ENCODE measurements around the gene FOXN3. TPM values are rescaled to one million over a fixed set of nuclear protein-coding genes. Genes with fewer than 3 reads are reported as not detected.

Gene FOXN3
- total RNA-seq, 2 donors from 2014 or later = 46.8 to 72.6 TPM

DNA sequence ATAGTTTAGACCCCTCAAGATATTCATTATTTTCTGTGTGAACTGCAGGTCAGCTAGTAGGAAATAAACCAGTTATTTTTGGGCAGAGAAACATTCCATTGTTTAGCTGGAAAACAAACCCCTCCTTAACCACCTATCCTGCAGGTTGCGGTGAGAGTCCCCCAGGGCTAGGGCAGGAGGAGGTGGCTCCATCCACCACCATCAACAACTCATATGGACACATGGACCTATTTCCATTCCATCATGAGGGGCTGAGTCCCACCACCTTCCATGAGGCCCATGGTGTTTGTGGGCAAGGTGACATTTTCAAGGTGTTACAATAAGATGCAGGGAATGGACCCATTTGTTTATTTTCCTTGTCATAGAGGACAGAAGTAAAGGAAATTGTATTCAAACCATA is 160.1 kb downstream of the FOXN3 start:
- TF ChIP-seq, protein P1, sequence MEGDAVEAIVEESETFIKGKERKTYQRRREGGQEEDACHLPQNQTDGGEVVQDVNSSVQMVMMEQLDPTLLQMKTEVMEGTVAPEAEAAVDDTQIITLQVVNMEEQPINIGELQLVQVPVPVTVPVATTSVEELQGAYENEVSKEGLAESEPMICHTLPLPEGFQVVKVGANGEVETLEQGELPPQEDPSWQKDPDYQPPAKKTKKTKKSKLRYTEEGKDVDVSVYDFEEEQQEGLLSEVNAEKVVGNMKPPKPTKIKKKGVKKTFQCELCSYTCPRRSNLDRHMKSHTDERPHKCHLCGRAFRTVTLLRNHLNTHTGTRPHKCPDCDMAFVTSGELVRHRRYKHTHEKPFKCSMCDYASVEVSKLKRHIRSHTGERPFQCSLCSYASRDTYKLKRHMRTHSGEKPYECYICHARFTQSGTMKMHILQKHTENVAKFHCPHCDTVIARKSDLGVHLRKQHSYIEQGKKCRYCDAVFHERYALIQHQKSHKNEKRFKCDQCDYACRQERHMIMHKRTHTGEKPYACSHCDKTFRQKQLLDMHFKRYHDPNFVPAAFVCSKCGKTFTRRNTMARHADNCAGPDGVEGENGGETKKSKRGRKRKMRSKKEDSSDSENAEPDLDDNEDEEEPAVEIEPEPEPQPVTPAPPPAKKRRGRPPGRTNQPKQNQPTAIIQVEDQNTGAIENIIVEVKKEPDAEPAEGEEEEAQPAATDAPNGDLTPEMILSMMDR (IDR thresholded peaks at IDR 0.05) = no peak
- no peaks in the 10 kb centered on the region for H3K9me3 ChIP-seq
- intact Hi-C loops (cut with DNase I) = no loop called here

DNA sequence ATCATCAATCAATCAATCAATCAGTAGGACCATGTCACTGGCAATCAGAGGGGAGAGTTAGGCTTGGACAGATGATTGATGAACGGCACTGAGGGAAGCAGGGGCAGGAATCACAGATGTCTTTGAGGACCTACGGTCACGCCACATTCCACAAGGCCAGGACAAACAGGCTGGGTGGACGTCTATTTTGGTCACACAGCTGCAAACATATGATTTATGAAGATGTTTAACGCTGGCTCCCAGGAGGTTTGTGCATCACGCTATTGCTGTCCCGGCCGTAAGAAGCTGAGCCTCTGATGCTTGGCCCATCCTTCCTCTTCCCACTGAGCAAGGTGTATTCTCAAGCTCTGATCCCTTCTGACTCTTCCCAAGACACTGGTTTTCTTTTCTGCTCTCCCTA is 160.8 kb downstream of the FOXN3 start:
- Histone ChIP-seq H3K36me3 (no peaks in the 10 kb centered on the region), H3K9me3 (no peaks in the 10 kb centered on the region)
- intact Hi-C loops (cut with DNase I) = no loop called here

More for the DNA sequence above, 160.1 kb downstream of the FOXN3 start:
- Histone ChIP-seq H3K4me3 (no peak overlapping the region), H3K27me3 (no peaks in the 10 kb centered on the region), H3K27ac (no peak overlapping the region), H3K36me3 (no peaks in the 10 kb centered on the region), H3K4me1 (no peaks in the 10 kb centered on the region), H3K9ac (ENCODE audit: low read depth in 2 of 2, low read length in 2 of 2) (no peak overlapping the region)
- DNase-seq = no peak

DNA sequence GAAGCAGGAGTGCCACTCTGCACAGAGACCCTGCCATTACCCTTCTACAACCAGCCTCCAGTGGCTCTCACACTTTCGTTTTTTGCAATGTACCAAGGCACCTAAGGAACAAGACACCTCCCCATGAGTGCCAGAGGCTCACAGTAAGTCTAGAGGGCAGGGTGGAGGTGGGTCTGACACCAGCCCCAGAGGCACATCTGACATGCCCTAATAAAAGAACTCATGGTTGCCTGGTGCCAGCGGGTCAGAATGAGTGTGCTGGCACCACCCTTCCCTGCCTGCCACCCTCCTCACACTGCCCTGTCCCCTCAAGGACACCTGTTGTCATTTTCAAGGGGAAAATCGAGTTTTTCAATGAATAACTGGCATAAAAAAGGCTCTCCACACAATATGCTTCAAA is 161.2 kb downstream of the FOXN3 start:
- H3K9me3 ChIP-seq = no peaks in the 10 kb centered on the region
- no peaks in the 10 kb centered on the region for H3K27me3 ChIP-seq
- H3K27ac ChIP-seq = no peak overlapping the region
- no peak overlapping the region for H3K9ac ChIP-seq (ENCODE audit: low read depth in 2 of 2, low read length in 2 of 2)
- TF ChIP-seq, protein P1 (IDR thresholded peaks at IDR 0.05) = no peak
- intact Hi-C loops (cut with DNase I) = no loop called here
- no peaks in the 10 kb centered on the region for H3K36me3 ChIP-seq
- no peak for DNase-seq
- H3K4me3 ChIP-seq = no peak overlapping the region
- H3K4me1 ChIP-seq = no peaks in the 10 kb centered on the region

More for the DNA sequence above, 160.8 kb downstream of the FOXN3 start:
- TF ChIP-seq, protein P1 (IDR thresholded peaks at IDR 0.05) = no peak
- DNase-seq = no peak
- no peak overlapping the region for H3K27ac ChIP-seq
- H3K4me1 ChIP-seq = no peaks in the 10 kb centered on the region
- no peak overlapping the region for H3K9ac ChIP-seq (ENCODE audit: low read depth in 2 of 2, low read length in 2 of 2)
- no peak overlapping the region for H3K4me3 ChIP-seq
- no peaks in the 10 kb centered on the region for H3K27me3 ChIP-seq

DNA sequence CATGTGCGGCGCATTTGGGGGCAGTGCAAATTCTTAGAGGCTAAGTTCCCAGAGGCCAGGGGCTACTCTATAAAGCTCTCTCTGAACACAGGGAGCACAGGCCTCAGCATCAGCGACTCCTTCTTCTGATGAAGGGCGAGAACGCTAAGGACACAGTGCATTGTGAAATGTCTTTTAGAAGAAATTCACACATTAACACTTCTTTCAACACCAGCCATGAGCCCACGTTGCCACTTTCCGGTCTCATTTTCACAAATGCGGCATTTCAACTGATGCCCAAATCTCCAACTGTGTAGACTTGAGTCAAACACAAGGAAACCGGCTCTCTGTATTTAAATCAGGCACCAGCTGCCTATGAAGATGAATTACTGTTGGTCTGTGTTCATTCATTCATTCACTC is 162.0 kb downstream of the FOXN3 start:
- Histone ChIP-seq H3K4me1 (no peaks in the 10 kb centered on the region), H3K9me3 (no peaks in the 10 kb centered on the region), H3K36me3 (no peaks in the 10 kb centered on the region), H3K4me3 (no peak overlapping the region), H3K27me3 (no peaks in the 10 kb centered on the region), H3K9ac (ENCODE audit: low read depth in 2 of 2, low read length in 2 of 2) (no peak overlapping the region), H3K27ac (no peak overlapping the region)
- intact Hi-C loops (cut with DNase I) = no loop called here
- no peak for DNase-seq
- TF ChIP-seq, protein P1 (IDR thresholded peaks at IDR 0.05) = no peak

DNA sequence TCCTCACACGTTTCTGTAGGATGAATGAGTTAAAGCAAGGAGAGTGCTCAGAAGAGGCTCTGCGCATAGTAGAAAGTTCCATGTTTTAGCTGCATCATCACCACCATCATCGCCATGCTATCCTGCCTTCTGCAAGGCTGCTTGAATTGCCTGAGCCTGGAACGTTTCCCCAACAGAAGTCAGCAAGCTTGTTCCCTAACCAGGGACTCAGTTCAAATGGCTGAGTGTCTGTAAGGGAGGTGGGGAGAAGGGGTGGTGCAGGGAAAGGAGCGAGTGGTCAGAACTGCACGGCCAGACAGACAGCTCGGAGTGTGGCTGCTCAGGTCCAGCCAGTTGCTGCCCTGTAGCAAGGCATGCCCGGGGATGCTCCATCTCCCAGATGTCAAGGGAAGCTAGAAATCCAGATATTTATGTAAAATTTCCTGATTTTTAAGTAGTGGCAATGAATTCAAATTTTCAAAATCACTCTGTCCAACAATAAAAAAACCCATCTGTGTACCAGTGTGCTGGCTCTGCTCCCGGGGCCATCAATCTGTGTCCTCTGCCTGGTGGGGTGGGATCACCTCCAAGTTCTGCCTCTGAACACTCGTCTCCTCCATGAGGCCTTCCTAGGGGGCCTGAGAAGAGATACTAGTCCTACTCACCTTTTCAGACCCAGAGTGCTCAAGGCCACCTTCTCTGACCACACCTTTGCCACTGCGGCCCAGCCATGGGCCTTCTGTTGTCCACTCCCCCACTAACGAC is 162.7 kb downstream of the FOXN3 start:
- H3K9ac ChIP-seq (ENCODE audit: low read depth in 2 of 2, low read length in 2 of 2) = no peak overlapping the region
- TF ChIP-seq, protein P1 (IDR thresholded peaks at IDR 0.05) = no peak

More for the DNA sequence above, 162.7 kb downstream of the FOXN3 start:
- H3K27ac ChIP-seq = no peak overlapping the region
- no peaks in the 10 kb centered on the region for H3K27me3 ChIP-seq
- DNase-seq = no peak
- intact Hi-C loops (cut with DNase I) = no loop called here
- H3K36me3 ChIP-seq = no peaks in the 10 kb centered on the region
- no peak overlapping the region for H3K4me3 ChIP-seq
- no peaks in the 10 kb centered on the region for H3K9me3 ChIP-seq
- H3K4me1 ChIP-seq = no peaks in the 10 kb centered on the region

Data from colonic mucosa (tissue), 4 donors.